GM12878 (cell line): ENCODE data around the gene LMOD3. TPM values are rescaled to one million over a fixed set of nuclear protein-coding genes. Genes with fewer than 3 reads are reported as not detected.

Source experiments
- BCL11A ChIP-seq: IDR thresholded peaks from 2 replicates; pipeline ENCODE4 v1.6.1; 2011; ENCODE audit warnings: low read depth, low read length
- BCLAF1 ChIP-seq: fragments of 450-650 bp; IDR thresholded peaks from 2 replicates; pipeline ENCODE4 v1.6.1; 2017; ENCODE audit warnings: antibody characterized with exemption, mild to moderate bottlenecking, moderate library complexity
- CBX5 ChIP-seq: sonication (generic); IDR thresholded peaks from 2 replicates; pipeline ENCODE4 v1.6.1; 2016; ENCODE audit warnings: low read depth, moderate library complexity, mild to moderate bottlenecking, inconsistent platforms
- CHD4 ChIP-seq: fragments of 200-600 bp; sonication (generic); IDR thresholded peaks from 2 replicates; pipeline ENCODE4 v1.6.1; 2016; ENCODE audit warnings: mild to moderate bottlenecking
- CREM ChIP-seq: IDR thresholded peaks from 2 replicates; pipeline ENCODE4 v1.6.1; 2014; ENCODE audit warnings: antibody characterized with exemption, low read depth
- EED ChIP-seq: sonication (generic); IDR thresholded peaks from 2 replicates; pipeline ENCODE4 v1.6.1; 2016; ENCODE audit warnings: antibody characterized with exemption, low read depth
- GABPA ChIP-seq: IDR thresholded peaks from 2 replicates; pipeline ENCODE4 v1.6.1; 2014; ENCODE audit warnings: antibody characterized with exemption, low read depth, mild to moderate bottlenecking, inconsistent platforms
- HCFC1 ChIP-seq: fragments of 150-350 bp; IDR thresholded peaks from 2 replicates; pipeline ENCODE4 v1.6.1; 2014; ENCODE audit warnings: low read length
- KAT2A ChIP-seq: conservative IDR thresholded peaks from 2 replicates; pipeline ENCODE4 v1.6.1; 2011; ENCODE audit warnings: low read depth, low read length; ENCODE audit not compliant: control insufficient read depth
- MLLT1 ChIP-seq: fragments of 450-650 bp; IDR thresholded peaks from 2 replicates; pipeline ENCODE4 v1.6.1; 2016; ENCODE audit warnings: mild to moderate bottlenecking
- MXI1 ChIP-seq: fragments of 150-350 bp; IDR thresholded peaks from 2 replicates; pipeline ENCODE4 v1.6.1; 2011; ENCODE audit warnings: low read depth, mild to moderate bottlenecking, inconsistent platforms, low read length, improper control_type of control experiment
- NBN ChIP-seq: fragments of 450-650 bp; IDR thresholded peaks from 2 replicates; pipeline ENCODE4 v1.6.1; 2016
- PML ChIP-seq: IDR thresholded peaks from 2 replicates; pipeline ENCODE4 v1.6.1; 2012; ENCODE audit warnings: low read length, inconsistent platforms
- RB1 ChIP-seq: fragments of 450-650 bp; formaldehyde crosslinking; IDR thresholded peaks from 2 replicates; pipeline ENCODE4 v1.6.1; 2017; ENCODE audit warnings: mild to moderate bottlenecking, borderline replicate concordance
- SMAD1 ChIP-seq: fragments of 450-650 bp; IDR thresholded peaks from 2 replicates; pipeline ENCODE4 v1.6.1; 2018; ENCODE audit warnings: mild to moderate bottlenecking, low read depth; ENCODE audit not compliant: partially characterized antibody
- SUZ12 ChIP-seq: fragments of 200-600 bp; sonication (generic); IDR thresholded peaks from one replicate; pipeline ENCODE4 v1.6.1; 2018; ENCODE audit warnings: antibody characterized with exemption, mild to moderate bottlenecking; ENCODE audit not compliant: unreplicated experiment
- polyA plus RNA-seq, 11 experiments: library from polyadenylated mRNA; depleted of rRNA in 4 of 11; unstranded in 6 of 11; stranded (reverse) in 5 of 11; fragments of >200 nt; fragmentation: Nextera tagmentation in 4 of 11; fragmentation: Illumina TruSeq in 1 of 11; extraction: Ambion mirVana in 4 of 11; extraction: Trizol in 1 of 11; gene quantifications; 1 replicate in 1 of 11; 2 replicates in 10 of 11; pipeline versions ENCODE4 v1.2.1 to v1.2.3, GENCODE V29; 2011 to 2016; ENCODE audit warnings: inconsistent platforms in 2 of 11, missing spikeins in 2 of 11, low read depth in 1 of 11
- total RNA-seq, 4 experiments: library from RNA; depleted of rRNA in 3 of 4; stranded (reverse); fragments of >200 nt in 3 of 4; fragmentation: Illumina TruSeq in 1 of 4; extraction: Trizol in 1 of 4; gene quantifications; 2 replicates each; pipeline versions ENCODE4 v1.2.1 to v1.2.3, GENCODE V29; 2013 to 2021
- TF ChIP-seq, protein P1 (sequence below): IDR thresholded peaks from 2 replicates; pipeline ENCODE4 v1.6.1; 2012; ENCODE audit warnings: low read length, inconsistent platforms
- TF ChIP-seq, protein P2 (sequence below): IDR thresholded peaks from 2 replicates; pipeline ENCODE4 v1.6.1; 2011; ENCODE audit warnings: borderline replicate concordance, low read depth, mild to moderate bottlenecking, moderate library complexity, low read length; ENCODE audit not compliant: insufficient read depth, poor library complexity, severe bottlenecking
- TF ChIP-seq, protein P3 (sequence below): fragments of 450-650 bp; IDR thresholded peaks from 2 replicates; pipeline ENCODE4 v1.6.1; 2014; ENCODE audit warnings: mild to moderate bottlenecking

LMOD3 gene
- total and polyA plus RNA-seq, 10 of the 15 experiments (the other 5 are each of a cell fraction or from before 2014, with no cell fraction given) = 0.04 to 0.20 (median 0.09) TPM; not detected in 1

DNA sequence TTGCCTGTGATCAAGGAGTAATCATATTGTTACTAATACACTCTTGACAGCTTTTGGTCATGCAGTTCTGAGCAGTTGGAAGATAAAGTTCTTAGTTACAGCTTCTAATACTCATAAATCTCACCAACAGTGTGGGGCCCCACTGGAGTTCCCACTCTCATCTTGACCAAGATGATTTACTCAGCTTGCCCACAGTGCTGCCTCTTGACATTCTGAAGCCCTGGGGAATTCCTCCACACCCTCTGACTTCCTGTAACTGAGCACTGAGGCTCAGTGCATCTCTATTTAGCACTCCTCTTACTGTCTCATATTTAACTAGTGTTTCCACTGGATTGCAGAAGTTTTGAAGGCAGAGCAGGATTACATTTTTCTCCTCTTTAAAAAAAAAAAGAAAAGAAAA lies 39.6 kb downstream of the LMOD3 start (continued):
- TF ChIP-seq, protein P1, sequence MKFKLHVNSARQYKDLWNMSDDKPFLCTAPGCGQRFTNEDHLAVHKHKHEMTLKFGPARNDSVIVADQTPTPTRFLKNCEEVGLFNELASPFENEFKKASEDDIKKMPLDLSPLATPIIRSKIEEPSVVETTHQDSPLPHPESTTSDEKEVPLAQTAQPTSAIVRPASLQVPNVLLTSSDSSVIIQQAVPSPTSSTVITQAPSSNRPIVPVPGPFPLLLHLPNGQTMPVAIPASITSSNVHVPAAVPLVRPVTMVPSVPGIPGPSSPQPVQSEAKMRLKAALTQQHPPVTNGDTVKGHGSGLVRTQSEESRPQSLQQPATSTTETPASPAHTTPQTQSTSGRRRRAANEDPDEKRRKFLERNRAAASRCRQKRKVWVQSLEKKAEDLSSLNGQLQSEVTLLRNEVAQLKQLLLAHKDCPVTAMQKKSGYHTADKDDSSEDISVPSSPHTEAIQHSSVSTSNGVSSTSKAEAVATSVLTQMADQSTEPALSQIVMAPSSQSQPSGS = peak; percentile 77
- peak; percentile 89; the same call in 1 of the 2 replicates for TF ChIP-seq RB1
- no peak for TF ChIP-seq KAT2A
- TF ChIP-seq MXI1 = peak; percentile 77
- TF ChIP-seq EED = peak; percentile 88
- TF ChIP-seq, protein P2, sequence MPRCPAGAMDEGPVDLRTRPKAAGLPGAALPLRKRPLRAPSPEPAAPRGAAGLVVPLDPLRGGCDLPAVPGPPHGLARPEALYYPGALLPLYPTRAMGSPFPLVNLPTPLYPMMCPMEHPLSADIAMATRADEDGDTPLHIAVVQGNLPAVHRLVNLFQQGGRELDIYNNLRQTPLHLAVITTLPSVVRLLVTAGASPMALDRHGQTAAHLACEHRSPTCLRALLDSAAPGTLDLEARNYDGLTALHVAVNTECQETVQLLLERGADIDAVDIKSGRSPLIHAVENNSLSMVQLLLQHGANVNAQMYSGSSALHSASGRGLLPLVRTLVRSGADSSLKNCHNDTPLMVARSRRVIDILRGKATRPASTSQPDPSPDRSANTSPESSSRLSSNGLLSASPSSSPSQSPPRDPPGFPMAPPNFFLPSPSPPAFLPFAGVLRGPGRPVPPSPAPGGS = peak; percentile 94
- no peak for TF ChIP-seq CHD4
- peak; percentile 43 for TF ChIP-seq GABPA
- TF ChIP-seq NBN = peak; percentile 84; the same call in 1 of the 2 replicates
- no peak for TF ChIP-seq BCLAF1
- TF ChIP-seq PML = peak; percentile 87
- 0 out of 2 replicates have a peak, but pooled peaks have one; percentile 84 for TF ChIP-seq CBX5
- TF ChIP-seq SUZ12 = no peak
- TF ChIP-seq, protein P3, sequence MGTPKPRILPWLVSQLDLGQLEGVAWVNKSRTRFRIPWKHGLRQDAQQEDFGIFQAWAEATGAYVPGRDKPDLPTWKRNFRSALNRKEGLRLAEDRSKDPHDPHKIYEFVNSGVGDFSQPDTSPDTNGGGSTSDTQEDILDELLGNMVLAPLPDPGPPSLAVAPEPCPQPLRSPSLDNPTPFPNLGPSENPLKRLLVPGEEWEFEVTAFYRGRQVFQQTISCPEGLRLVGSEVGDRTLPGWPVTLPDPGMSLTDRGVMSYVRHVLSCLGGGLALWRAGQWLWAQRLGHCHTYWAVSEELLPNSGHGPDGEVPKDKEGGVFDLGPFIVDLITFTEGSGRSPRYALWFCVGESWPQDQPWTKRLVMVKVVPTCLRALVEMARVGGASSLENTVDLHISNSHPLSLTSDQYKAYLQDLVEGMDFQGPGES = no peak
- no peak for TF ChIP-seq HCFC1
- peak; percentile 88 for TF ChIP-seq BCL11A
- no peak for TF ChIP-seq MLLT1
- peak; percentile 76 for TF ChIP-seq CREM
- TF ChIP-seq SMAD1 = peak; percentile 37
